Kidney epithelial cell (primary cell): Measurements from ENCODE around the gene HLA-DPB1. TPM values are rescaled to one million over a fixed set of nuclear protein-coding genes. Genes with fewer than 3 reads are reported as not detected.

Experiments
- DNase-seq: peaks from one replicate; pipeline ENCODE4 v3.0.0-alpha.2; 2010; ENCODE audit warnings: low read depth
- H3K27me3 ChIP-seq: 2 replicates; pipeline ENCODE4 v1.6.0; 2011; ENCODE audit warnings: low read length; ENCODE audit not compliant: control insufficient read depth, insufficient read depth
- H3K36me3 ChIP-seq: 2 replicates; pipeline ENCODE4 v1.5.1; 2011; ENCODE audit warnings: low read length; ENCODE audit not compliant: control insufficient read depth, insufficient read depth
- H3K4me3 ChIP-seq: 2 replicates; pipeline ENCODE4 v1.5.1; 2011; ENCODE audit warnings: low read depth, mild to moderate bottlenecking, control low read depth, low read length
- CTCF ChIP-seq: IDR thresholded peaks from 2 replicates; pipeline ENCODE4 v1.5.1; 2011; ENCODE audit warnings: mild to moderate bottlenecking, moderate library complexity, low read length, control low read depth, inconsistent platforms; ENCODE audit not compliant: insufficient read depth, poor library complexity, severe bottlenecking
- total RNA-seq: library from RNA; depleted of rRNA; stranded (reverse); fragments of >200 nt; gene quantifications from 2 replicates; pipeline ENCODE4 v1.2.3, GENCODE V29; 2015

Gene HLA-DPB1
- total RNA-seq, 1 donor from 2014 or later, result 5.5 TPM

- no peak for TF ChIP-seq CTCF
- no peaks in the 10 kb centered on the region for H3K36me3 ChIP-seq
- no peak for DNase-seq
- peaks cover 46% of the 10 kb centered on the region for H3K27me3 ChIP-seq
- H3K4me3 ChIP-seq, result no peak overlapping the region
These were observed 41.3 kb downstream of the HLA-DPB1 start for GRCh38 chr6:33116841-33117711.

DNA sequence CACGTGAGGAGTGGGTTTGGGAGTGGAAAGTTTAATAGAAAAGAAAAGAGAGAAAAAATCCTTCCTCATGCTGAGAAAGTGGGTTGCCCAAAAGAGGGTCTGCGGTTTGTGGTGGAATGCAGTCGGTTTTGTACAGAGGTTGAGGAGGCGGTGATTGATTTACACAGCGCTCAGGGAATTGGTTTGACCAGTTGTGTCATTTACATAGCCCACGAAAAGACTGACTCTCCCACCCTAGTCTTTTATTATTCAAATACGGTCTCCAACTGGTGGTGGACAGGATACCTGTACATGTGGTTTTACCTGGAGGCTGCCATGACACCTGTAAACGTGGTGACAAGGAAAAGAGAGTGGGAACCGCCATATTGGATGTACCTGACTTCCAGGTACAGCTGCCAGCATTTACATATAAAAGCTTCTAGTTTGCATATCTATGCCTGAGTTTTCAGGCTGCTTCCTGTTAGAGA is 42.1 kb downstream of the HLA-DPB1 start:
- H3K4me3 ChIP-seq, result no peak overlapping the region
- TF ChIP-seq CTCF, result no peak
- no peak for DNase-seq
- H3K36me3 ChIP-seq, result no peaks in the 10 kb centered on the region
- peaks cover 41% of the 10 kb centered on the region for H3K27me3 ChIP-seq

GRCh38 chr6:33118525-33119123 is 42.8 kb downstream of the HLA-DPB1 start:
- no peak for DNase-seq
- no peaks in the 10 kb centered on the region for H3K36me3 ChIP-seq
- TF ChIP-seq CTCF, result peak; percentile 49
- H3K27me3 ChIP-seq, result peaks cover 39% of the 10 kb centered on the region
- no peak overlapping the region for H3K4me3 ChIP-seq

- H3K4me3 ChIP-seq, result no peak overlapping the region
- peaks cover 31% of the 10 kb centered on the region for H3K27me3 ChIP-seq
- DNase-seq, result no peak
- H3K36me3 ChIP-seq, result no peaks in the 10 kb centered on the region
- no peak for TF ChIP-seq CTCF
These were observed 44.2 kb downstream of the HLA-DPB1 start for GRCh38 chr6:33120001-33120400.

- no peak overlapping the region for H3K4me3 ChIP-seq
- H3K36me3 ChIP-seq, result no peaks in the 10 kb centered on the region
- no peak for TF ChIP-seq CTCF
- peaks cover 8% of the 10 kb centered on the region for H3K27me3 ChIP-seq
- DNase-seq, result no peak
These were observed 47.4 kb downstream of the HLA-DPB1 start for GRCh38 chr6:33123181-33123580.
